Medulla oblongata (tissue), 1 donor: Measurements from ENCODE around the gene SPOPL.
A peak's percentile ranks its signal among the peaks of the same experiment; 100 is the strongest.
"Not testable (repeated sequence)": the region's sequence is repeated elsewhere in the genome, so short reads cannot be mapped to it uniquely, and the experiment has no call there.

Experiments
- DNase-seq: peaks from one replicate; pipeline ENCODE4 v3.0.0-alpha.2; 2015; ENCODE audit errors: extremely low spot score

The SPOPL gene

DNA sequence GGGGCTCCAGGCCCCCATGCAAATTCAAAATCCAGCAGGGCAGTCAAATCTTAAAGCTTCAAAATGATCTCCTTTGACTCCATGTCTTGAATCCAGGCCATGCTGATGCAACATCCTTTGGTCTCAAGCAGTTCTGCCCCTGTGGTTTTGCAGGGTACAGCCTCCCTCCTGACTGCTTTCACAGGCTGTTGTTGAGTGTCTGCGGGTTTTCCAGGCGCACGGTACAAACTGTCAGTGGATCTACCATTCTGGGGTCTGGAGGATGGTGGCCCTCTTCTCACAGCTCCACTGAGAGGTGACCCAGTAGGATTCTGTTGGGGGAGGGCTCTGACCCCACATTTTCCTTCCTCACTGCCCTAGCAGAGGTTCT is 22.1 kb downstream of the SPOPL start:
- not testable (repeated sequence) for DNase-seq

DNA sequence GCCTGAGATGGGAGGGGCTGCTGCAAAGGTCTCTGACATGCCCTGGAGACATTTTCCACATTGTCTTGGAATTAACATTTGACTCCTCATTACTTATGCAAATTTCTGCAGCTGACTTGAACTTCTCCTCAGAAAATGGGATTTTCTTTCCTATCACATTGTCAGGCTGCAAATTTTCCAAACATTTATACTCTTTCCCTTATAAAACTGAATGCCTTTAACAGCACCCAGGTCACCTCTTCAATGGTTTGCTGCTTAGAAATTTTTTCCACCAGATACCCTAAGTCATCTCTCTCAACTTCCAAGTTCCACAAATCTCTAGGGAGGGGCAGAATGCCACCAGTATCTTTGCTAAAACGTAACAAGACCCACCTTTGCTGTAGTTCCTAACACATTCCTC is 22.8 kb downstream of the SPOPL start:
- DNase-seq, result not testable (repeated sequence)

DNA sequence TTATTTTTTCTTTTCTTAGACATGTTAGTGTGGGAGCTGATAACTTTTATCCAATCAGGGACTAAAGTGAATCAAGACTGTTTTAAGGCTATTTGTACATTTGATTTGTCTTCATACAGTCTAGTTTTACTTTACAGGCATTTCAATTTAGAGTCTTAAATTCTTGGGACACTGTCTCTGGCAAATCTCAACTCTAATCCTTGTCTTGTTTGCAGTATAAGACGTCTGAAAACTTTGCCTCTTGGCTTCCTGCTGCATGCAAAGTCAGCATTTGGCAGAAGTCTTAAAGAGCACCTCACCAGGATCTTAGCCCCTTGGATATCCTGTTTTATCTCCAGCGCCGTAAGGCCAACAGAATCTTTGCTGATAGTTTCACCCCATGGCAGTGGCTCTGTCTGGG is 30.3 kb downstream of the SPOPL start:
- no peak for DNase-seq

DNA sequence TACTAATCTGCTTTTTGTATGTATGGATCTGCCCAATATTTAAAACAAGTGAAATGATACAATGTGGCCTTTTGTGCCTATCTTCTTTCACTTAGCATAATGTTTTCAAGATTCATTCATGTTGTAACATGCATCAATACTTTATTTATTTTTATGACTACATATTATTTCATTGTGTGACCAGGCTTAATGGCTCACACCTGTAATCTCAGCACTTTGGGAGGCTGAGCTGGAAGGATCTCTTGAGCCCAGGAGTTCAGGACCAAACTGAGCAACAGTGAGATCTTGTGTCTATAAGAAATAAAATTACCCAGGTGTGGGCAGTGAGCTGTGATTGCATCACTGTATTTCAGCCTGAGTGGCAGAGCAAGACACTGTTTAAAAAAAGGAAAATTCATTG is 33.2 kb downstream of the SPOPL start:
- no peak for DNase-seq

DNA sequence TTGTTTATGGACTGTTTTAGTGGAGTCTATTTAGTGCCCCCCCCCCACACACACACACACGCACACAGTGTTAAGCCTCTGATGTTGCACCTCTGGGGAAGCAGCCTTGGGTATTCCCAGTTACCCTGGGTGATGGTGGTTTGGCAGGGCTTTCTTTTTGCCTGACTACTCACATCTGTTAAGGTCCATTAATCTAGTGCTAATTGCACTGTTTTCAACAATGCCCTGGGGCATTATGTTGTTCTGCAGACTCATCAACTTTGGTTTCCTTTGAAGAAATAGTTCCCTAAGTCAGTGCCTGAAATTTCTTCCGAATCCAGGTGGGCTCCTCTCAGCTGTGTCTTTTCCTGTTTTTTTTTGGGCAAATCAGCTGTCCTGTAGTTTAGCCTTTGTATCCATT is 34.7 kb downstream of the SPOPL start:
- no peak for DNase-seq

DNA sequence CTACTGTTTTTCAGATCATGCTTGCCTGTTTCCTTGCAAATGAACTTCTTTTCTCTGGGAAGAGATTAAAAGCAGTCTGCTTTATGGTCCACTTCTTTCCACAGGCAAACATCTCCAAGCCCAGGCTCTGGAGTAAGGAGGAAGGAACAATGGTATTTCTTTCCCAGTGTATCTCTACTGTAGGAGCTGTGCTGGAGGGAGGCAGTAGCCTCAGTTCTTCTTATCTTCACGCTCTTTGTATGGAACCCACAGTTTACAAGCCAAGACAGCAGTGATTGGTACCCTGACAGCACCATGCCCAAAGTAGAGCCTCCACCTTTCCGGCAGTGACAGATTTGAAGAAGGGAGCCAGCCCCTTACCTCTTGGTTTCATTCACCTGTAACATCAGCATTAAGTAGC is 35.2 kb downstream of the SPOPL start:
- DNase-seq, result no peak

DNA sequence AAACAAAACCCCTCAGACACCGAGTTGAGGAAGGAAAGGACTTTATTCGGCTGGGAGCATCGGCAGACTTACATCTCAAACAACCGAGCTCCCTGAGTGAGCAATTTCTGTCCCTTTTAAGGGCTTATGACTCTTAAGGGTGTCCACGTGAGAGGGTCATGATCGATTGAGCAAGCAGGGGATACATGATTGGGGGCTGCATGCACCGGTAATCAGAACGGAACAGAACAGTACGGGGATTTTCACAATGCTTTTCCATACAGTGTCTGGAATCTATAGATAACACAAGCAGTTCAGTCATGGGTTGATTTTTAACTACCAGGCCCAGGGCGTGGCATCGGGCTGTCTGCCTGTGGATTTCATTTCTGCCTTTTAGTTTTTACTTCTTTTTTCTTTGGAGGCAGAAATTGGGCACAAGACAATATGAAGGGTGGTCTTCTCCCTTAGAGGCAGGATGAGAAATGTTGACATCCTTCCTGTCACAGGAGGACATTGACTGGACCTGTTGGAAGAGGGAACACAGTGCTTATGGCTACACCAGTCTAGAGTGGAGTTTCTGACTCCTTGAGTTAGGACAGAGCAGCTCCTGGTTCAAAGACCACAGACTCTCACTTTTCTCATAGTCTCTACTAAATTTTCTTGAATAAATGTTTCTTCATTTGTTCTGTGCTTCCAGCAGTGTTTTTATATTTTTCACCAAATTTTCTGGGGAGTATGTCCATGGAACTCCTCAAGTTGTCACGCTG is 35.8 kb downstream of the SPOPL start:
- no peak for DNase-seq

DNA sequence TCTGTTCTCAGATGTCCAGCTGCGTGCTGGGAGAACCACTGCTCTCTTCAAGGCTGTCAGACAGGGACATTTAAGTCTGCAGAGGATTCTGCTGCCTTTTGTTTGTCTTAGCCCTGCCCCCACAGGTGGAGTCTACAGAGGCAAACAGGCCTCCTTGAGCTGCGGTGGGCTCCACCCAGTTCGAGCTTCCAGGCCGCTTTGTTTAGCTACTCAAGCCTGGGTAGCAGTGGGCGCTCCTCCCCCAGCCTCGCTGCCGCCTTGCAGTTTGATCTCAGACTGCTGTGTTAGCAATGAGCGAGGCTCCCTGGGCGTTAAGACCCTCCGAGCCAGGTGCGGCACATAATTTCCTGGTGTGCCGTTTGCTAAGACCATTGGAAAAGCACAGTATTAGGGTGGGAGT is 42.6 kb downstream of the SPOPL start:
- not testable (repeated sequence) for DNase-seq

DNA sequence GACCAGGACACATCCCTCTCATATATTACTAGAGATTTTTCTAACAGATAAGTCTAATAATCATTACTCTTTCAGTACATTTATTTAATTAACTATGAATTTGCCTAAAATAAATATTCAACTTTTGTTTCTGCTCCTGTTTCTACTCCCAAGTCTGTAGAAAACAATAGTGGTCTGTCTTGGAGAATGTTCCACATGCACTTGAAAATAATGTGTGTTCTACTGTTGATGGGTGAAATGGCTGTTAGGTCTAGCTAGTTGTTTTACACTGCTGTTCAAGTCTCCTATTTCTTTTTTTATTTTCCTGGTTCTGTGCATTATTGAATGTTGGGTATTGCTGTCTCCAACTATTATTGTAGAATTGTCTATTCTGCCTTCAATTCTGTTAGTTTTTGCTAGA is 47.2 kb downstream of the SPOPL start:
- DNase-seq, result peak; percentile 63

DNA sequence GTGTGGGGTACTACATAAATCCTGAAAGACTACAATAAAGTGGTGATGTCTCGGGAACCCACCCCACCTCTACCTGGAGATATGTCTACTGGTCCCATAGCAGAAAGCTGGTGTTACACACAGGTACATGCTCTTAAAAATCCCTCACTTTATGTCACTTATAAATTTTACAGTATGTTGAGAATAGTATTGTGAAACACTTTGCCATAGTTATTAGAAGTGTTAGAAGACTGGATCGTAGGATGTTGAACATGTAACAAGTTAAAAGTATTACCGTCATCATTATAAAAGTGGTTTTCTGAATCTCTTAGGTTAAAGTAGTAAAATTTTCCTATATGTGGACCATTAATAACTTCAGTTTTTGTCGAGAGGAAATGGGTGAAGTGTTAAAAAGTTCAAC is 48.6 kb downstream of the SPOPL start:
- DNase-seq, result no peak

DNA sequence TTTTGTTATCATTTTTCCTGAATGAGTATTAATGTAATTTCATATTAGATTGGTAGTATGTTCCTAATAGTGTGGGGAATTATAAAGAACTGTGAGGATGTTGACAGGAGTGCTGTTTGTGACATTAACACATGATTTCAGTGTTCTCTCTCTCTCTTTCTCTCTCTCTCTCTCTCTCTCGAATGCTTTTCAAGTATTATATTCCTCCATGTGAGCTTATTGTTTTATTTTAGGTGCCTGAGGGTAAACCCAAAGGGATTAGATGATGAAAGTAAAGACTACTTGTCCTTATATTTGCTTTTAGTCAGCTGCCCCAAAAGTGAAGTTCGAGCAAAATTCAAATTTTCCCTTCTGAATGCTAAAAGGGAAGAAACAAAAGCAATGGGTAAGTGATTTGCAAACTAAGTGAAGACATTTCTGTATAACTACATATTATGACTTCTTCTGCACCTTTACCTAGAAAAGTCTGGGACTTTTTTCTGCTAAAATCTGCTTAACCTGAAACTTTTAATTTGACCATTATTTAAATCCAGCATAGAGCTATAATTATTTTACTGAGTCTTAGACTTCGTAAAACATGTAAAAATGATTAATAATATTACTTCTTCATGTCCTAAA is 49.2 kb downstream of the SPOPL start:
- DNase-seq, result no peak

DNA sequence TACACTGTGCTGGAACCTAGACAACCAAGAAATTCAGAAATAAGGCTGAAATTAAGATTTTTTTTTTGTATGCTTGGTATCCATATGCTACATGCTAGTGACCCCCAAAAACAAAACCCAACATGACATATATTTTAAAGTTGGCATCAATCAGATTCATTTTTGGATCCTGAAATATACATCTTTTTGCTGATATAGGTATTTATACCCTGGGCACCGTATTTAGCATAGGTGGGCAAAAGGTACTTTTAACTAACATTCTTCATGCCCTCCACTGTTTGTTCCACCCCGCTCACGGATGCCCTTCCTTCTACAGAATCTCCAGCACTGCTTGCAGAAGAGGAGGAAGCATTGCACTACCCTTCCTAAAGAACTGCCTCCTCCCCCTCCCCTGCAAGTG is 52.6 kb downstream of the SPOPL start:
- DNase-seq, result no peak

DNA sequence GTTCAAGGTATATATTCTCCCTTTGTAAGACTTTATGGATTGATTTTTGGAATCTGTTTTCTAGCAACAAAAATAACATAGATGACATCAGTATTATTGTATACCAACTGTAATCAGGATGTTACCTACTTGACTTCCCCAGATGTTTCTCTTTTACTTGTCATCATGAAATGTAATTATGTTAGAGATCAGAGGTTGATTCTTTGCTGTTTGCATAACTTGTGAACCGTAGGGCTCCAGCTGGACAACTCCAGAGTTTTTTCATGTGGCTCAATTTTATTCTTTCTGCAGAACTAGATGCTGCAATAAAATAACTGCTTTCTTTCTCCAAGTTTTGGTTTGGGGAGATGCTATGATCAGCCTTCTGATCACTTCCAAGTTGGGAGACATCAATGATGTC is 58.1 kb downstream of the SPOPL start:
- DNase-seq, result no peak

DNA sequence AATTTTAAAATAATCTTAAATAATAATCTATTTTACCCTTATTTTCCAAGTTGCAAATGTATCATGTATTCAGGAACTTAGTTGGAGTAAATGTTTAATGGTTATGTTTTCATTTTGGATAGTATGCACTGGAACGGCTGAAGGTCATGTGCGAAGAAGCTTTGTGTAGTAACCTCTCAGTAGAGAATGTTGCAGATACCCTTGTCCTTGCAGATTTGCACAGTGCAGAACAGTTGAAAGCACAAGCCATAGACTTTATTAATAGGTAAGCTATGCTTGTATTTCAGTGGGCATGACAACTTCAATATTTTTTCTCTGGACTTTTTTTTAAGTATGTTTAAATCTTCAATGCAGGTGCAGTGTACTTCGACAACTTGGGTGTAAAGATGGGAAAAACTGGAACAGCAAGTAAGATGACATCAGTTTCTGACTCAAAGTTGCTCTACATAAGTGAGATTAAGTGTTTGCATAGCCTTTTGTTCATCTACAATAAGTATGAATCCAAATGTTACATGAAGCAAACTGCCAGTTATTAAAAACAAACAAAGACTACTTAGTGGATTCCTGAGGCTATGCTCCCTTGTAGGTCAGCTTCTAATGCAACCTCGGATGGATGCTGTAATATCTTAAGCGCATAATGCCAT is 63.1 kb downstream of the SPOPL start:
- DNase-seq, result no peak

DNA sequence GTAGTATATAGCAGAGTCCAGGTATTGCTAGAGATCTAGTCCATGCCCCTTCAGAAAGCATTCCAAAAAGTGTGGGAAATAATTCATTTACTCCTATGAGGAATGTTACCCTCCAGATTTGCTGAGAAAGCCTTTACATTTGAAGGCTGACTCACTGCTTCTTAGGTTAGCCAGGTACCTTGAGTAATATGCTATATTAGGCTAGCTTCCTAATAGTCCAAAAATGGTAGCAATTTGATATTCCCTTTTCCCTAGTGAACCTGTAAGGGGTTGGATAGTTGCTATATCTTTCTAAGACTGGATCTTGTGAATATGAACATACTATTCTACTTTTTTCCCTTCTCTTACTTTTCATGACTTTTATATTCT is 63.6 kb downstream of the SPOPL start:
- DNase-seq, result no peak

DNA sequence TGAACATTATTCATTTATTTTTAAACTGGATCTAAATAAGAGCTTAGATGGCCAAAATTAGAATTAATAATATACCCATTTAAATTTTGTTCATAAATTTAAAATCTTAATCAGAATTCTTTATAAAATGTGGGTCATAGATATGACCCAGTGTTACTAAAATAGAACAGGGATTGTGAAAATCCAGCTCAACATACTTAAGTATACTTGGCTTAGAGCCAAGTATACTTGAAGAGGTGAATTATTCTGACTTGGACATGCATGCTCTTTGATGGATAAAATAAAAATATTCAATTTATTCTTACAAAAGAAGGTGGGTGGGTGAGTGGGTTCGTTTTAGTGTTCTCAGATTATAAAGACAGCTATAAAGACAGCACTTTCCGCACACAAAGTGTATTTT is 70.7 kb downstream of the SPOPL start:
- DNase-seq, result no peak

DNA sequence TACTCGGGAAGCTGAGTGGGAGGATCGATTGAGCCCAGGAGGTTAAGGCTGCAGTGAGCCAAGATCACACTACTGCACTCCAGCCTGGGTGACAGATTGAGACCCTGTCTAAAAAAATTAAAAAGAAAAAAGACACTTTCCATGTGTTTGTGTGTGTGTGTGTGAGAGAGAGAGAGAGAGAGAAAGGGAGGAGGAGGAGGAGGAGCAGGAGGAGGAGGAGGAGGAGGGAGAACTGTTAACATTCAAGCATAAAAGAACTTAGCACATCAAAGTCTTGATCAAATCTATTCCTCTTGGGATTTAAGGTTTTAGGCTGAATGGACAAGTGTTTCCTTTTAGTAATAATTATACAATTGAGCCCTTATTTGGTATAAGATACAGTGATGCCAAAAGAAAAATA is 75.5 kb downstream of the SPOPL start:
- no peak for DNase-seq

DNA sequence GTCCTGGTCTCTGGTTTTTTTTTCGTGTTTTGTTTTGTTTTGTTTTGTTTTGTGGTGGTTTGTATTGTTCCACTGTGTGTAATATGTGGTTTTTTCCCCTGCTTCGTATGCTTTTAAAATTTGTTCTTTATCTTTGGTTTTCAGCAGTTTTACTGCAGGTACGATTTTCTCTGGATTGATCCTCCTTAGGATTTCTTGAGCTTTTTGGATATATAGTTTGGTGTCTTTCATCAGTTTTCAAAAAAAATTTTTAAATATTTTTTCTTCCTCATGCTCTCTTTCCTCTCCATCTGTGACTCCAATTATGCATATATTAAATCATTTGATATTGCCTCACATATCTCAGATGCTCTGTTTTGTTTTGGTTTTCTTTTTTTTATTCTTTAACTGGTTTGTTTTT is 78.0 kb downstream of the SPOPL start:
- no peak for DNase-seq

DNA sequence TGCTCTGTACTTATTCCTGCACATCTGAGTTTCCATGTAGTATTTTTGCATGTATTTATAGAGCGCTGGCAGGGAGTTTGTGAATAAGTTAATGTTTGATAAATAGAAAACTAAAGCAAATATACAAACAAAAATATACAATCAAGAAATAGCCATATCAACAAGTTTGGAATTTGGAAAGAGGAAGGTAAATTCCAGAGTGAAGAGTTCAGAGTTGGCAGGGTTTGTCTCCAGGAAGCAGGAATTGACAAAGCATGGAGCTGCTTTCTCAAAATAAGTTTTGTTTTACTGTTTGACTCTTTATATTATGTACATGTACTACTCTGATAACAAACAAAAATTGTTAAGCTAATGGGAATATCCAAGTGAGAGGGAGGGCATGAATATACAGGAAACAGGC is 80.3 kb downstream of the SPOPL start:
- no peak for DNase-seq

DNA sequence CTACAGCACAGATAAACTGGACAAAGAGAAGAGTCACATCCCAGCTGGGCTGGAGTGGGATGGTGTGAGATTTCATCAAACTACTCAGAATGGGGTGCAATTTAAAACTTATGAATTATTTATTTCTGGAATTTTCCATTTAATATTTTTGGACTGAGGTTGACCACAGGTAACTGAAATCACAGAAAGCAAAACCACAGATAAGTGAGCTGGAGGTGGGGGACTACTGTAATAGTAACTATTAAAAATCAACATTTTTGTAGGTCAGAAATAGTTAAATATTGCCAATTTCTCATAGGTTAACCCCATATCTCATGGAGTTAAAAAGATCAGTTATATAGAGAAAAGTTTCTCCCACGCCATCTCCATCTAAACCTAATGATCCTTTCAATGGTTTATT is 88.1 kb downstream of the SPOPL start:
- no peak for DNase-seq

DNA sequence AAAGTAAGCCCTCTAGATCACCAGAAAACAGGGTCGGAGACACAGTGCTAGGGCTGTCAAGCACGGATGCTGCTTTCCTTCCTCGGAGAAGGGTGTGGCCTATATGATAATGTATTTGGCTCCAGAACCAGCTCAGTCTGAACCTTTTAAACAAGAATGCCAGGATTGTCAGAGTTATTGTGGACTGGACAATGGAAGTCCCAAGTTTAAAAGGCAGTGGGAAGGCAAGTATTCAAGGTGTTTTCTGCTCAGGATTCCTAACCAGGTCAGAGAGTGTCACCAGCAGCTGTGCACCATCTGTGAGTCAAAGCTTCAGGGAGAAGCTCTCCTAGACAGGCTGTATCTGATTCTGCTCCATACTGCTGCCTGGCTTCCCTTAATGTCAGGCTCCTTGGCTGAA is 94.8 kb downstream of the SPOPL start:
- DNase-seq, result no peak

DNA sequence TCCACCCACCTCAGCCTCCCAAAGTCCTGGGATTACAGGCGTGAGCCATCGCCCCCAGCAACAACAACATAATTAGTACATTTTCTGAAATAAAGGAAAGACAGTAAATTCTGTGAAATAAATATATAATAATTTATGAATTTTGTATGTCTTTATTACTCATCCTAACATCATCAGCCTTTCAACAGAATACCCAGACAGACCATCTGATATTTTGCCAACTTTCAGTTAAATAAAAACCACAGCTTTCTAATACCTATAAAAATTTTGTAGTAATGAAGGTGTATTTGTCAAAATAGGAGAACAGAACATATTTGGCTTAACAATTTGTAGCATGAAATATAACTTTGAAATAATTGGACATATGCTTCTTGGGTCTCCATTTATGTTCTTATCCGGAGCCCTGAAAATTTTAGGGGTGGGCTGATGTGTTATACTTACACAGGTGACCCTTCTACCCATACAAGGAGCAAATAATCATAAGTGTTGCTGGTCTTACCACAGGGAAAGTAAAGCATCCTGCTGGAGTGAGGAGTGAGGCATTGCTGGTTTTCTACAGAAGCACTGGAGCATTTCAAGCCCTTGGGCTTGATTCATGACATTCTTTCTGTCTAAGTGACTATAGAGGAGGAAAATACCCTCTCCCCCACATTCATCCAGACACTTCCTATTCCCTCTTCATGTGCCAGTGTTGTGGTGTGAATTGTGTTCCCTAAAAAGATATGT is 99.3 kb downstream of the SPOPL start:
- no peak for DNase-seq
